ENCODE results near the gene GUCY1A2. TPM values are rescaled to one million over a fixed set of nuclear protein-coding genes. Genes with fewer than 3 reads are reported as not detected.
"Not testable (repeated sequence)": the region's sequence is repeated elsewhere in the genome, so short reads cannot be mapped to it uniquely, and the experiment has no call there.

GUCY1A2 gene
- total and polyA plus RNA-seq, 2 donors, result 0.14 to 0.94 TPM

DNA sequence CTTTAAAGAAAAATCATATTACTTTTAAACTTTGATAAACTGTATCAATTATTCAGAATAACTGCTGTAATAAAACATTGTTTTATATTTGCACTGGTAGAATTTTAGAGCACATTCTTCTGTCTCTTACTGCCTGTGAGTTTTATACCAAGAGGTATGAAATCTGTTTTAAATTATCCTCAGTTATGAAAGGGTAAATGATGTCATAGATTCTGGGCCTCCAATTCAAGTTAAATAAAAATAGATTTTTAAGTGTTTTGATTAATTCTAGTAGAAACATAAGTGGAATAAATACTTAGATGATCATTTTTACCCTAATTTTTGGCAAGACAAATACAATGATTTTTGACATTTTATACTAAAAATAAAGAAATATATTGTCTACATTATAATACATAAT lies 93.0 kb downstream of the GUCY1A2 start:
- Histone ChIP-seq H3K4me1 (ENCODE audit: control insufficient read depth in 2 of 2, insufficient read depth in 2 of 2, low read length in 2 of 2) (no peaks in the 10 kb centered on the region), H3K27me3 (ENCODE audit: control insufficient read depth in 2 of 2, insufficient read depth in 1 of 2, low read length in 1 of 2) (no peaks in the 10 kb centered on the region), H3K4me3 (ENCODE audit: low read length in 2 of 2) (no peak overlapping the region), H3K27ac (ENCODE audit: low read depth in 1 of 2, low read length in 1 of 2) (no peak overlapping the region), H3K36me3 (ENCODE audit: control insufficient read depth in 2 of 2, insufficient read depth in 2 of 2, low read length in 1 of 2) (no peaks in the 10 kb centered on the region), H3K9me3 (ENCODE audit: control insufficient read depth in 2 of 2, insufficient read depth in 1 of 2, low read length in 1 of 2) (no peaks in the 10 kb centered on the region)
- no peak for DNase-seq (ENCODE audit: low read depth in 6 of 9, low spot score in 9 of 9)

DNA sequence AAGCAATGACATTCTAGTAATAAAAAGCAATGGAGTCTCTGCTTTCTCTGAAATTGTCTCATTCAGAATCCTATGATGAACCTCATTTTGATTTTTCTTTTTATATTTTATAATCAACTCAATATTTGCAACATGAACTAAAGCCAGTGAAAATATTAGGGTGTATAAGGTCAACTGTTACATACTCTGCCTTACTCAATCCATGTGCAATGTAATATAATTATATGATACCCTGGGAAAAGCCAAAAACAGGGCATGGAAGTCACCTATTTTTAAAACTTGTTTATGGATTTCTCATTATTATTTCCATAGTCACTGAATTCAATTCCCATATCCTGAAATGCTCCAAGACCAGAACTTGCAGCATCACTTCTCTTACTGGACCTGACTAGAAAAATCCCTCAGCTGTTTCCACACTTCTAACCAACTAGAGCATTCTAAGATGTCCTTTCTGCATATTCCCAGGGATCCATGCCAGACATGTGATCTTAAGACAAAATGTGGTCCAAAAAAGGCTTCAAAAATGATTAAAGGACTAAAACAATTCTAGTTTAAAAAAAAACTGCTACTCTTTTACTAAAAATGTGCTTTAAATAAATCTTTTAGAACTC lies 97.3 kb downstream of the GUCY1A2 start:
- H3K36me3 ChIP-seq (ENCODE audit: control insufficient read depth in 2 of 2, insufficient read depth in 2 of 2, low read length in 1 of 2), result no peaks in the 10 kb centered on the region
- no peaks in the 10 kb centered on the region for H3K4me1 ChIP-seq (ENCODE audit: control insufficient read depth in 2 of 2, insufficient read depth in 2 of 2, low read length in 2 of 2)
- no peak overlapping the region for H3K4me3 ChIP-seq (ENCODE audit: low read length in 2 of 2)
- no peaks in the 10 kb centered on the region for H3K9me3 ChIP-seq (ENCODE audit: control insufficient read depth in 2 of 2, insufficient read depth in 1 of 2, low read length in 1 of 2)
- no peak for DNase-seq (ENCODE audit: low read depth in 6 of 9, low spot score in 9 of 9)
- no peak overlapping the region for H3K27ac ChIP-seq (ENCODE audit: low read depth in 1 of 2, low read length in 1 of 2)
- H3K27me3 ChIP-seq (ENCODE audit: control insufficient read depth in 2 of 2, insufficient read depth in 1 of 2, low read length in 1 of 2), result no peaks in the 10 kb centered on the region

DNA sequence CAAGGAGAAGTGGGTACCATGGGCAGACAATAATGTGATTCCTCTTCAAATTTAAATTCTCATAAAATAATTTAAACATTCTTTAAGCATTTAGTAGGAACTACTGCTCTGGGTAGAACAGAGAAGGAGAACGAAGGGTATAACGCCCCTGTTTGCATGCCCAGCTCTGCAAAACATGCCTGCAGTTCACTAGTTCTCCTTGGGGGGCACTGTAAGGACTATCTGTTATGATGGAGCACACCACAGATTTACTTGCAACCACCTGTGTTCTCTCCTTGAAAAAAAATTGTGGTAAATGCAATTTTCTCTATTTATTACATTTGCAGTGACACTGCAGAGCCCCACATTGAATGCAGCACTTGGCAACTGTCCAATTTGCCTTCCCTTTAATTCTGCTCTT lies 100.3 kb downstream of the GUCY1A2 start:
- no peaks in the 10 kb centered on the region for H3K4me1 ChIP-seq (ENCODE audit: control insufficient read depth in 2 of 2, insufficient read depth in 2 of 2, low read length in 2 of 2)
- H3K27me3 ChIP-seq (ENCODE audit: control insufficient read depth in 2 of 2, insufficient read depth in 1 of 2, low read length in 1 of 2), result no peaks in the 10 kb centered on the region
- H3K9me3 ChIP-seq (ENCODE audit: control insufficient read depth in 2 of 2, insufficient read depth in 1 of 2, low read length in 1 of 2), result no peaks in the 10 kb centered on the region
- no peak overlapping the region for H3K27ac ChIP-seq (ENCODE audit: low read depth in 1 of 2, low read length in 1 of 2)
- no peaks in the 10 kb centered on the region for H3K36me3 ChIP-seq (ENCODE audit: control insufficient read depth in 2 of 2, insufficient read depth in 2 of 2, low read length in 1 of 2)
- WGBS, result 87% methylated on average over 2 of the region's 2 CpGs
- H3K4me3 ChIP-seq (ENCODE audit: low read length in 2 of 2), result no peak overlapping the region
- DNase-seq (ENCODE audit: low read depth in 6 of 9, low spot score in 9 of 9), result no peak

DNA sequence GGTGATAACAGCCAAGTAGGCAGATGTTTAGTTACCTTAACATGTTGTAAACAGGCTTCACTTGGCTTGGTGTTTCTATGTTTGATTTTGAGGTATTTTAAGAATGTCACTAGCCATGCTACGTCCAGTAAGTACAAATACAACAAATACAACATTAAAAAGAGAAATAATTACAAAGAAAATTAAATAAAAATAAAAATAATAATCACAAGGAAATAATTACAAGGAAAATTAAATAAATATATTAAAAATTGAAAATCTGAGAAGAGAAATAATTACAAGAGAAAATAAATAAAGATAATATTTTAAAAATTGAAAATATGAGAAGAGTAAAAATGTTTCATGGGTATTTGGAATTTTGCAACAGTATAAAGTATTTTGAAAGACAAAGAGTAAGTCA lies 103.9 kb downstream of the GUCY1A2 start:
- Histone ChIP-seq H3K27ac (ENCODE audit: low read depth in 1 of 2, low read length in 1 of 2) (no peak overlapping the region), H3K36me3 (ENCODE audit: control insufficient read depth in 2 of 2, insufficient read depth in 2 of 2, low read length in 1 of 2) (no peaks in the 10 kb centered on the region), H3K4me1 (ENCODE audit: control insufficient read depth in 2 of 2, insufficient read depth in 2 of 2, low read length in 2 of 2) (no peaks in the 10 kb centered on the region), H3K9me3 (ENCODE audit: control insufficient read depth in 2 of 2, insufficient read depth in 1 of 2, low read length in 1 of 2) (no peaks in the 10 kb centered on the region), H3K4me3 (ENCODE audit: low read length in 2 of 2) (no peak overlapping the region), H3K27me3 (ENCODE audit: control insufficient read depth in 2 of 2, insufficient read depth in 1 of 2, low read length in 1 of 2) (no peaks in the 10 kb centered on the region)
- 48% methylated on average over 1 of the region's 1 CpG for WGBS
- DNase-seq (ENCODE audit: low read depth in 6 of 9, low spot score in 9 of 9), result no peak

DNA sequence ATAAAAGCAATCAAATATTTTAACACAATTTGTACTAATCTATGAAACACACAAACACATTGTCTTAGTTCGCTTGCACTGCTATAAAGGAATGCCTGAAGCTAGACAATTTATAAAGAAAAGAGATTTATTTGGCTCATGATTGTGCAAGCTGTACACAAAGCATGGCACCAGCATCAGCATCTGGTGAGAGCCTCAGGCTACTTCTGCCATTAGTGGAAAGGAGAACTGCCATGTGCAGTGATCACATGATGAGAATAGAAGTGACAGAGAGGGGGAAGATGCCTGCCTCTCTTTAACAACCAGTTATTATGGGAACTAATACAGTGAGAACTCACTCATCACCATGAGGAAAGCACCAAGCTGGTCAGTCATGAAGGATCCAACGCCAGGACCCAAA lies 105.1 kb downstream of the GUCY1A2 start:
- Histone ChIP-seq H3K4me1 (ENCODE audit: control insufficient read depth in 2 of 2, insufficient read depth in 2 of 2, low read length in 2 of 2) (no peaks in the 10 kb centered on the region), H3K9me3 (ENCODE audit: control insufficient read depth in 2 of 2, insufficient read depth in 1 of 2, low read length in 1 of 2) (no peaks in the 10 kb centered on the region), H3K27ac (ENCODE audit: low read depth in 1 of 2, low read length in 1 of 2) (no peak overlapping the region), H3K4me3 (ENCODE audit: low read length in 2 of 2) (no peak overlapping the region), H3K27me3 (ENCODE audit: control insufficient read depth in 2 of 2, insufficient read depth in 1 of 2, low read length in 1 of 2) (no peaks in the 10 kb centered on the region), H3K36me3 (ENCODE audit: control insufficient read depth in 2 of 2, insufficient read depth in 2 of 2, low read length in 1 of 2) (no peaks in the 10 kb centered on the region)
- no peak for DNase-seq (ENCODE audit: low read depth in 6 of 9, low spot score in 9 of 9)
- WGBS, result 91% methylated on average over 2 of the region's 2 CpGs

DNA sequence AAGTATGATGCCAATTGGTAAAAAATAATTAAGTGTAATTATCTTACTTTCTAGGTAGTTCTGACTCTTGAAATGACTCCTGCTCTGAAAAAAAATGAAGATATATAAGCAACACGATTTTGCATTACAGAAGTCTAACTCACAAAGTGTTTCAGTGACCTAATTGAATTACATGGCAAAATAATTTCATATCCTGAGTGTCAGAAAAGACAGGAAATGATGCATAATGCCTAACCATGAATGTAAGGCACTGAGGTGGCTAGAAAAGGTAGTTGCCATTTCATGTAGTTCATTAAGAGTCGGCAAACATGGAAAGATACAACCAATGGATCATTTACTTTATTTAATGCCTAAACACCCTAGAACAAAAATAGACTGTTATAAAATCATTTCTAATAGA lies 113.5 kb downstream of the GUCY1A2 start:
- Histone ChIP-seq H3K4me1 (ENCODE audit: control insufficient read depth in 2 of 2, insufficient read depth in 2 of 2, low read length in 2 of 2) (no peaks in the 10 kb centered on the region), H3K9me3 (ENCODE audit: control insufficient read depth in 2 of 2, insufficient read depth in 1 of 2, low read length in 1 of 2) (no peaks in the 10 kb centered on the region), H3K27me3 (ENCODE audit: control insufficient read depth in 2 of 2, insufficient read depth in 1 of 2, low read length in 1 of 2) (no peaks in the 10 kb centered on the region), H3K4me3 (ENCODE audit: low read length in 2 of 2) (no peak overlapping the region), H3K36me3 (ENCODE audit: control insufficient read depth in 2 of 2, insufficient read depth in 2 of 2, low read length in 1 of 2) (no peaks in the 10 kb centered on the region), H3K27ac (ENCODE audit: low read depth in 1 of 2, low read length in 1 of 2) (no peak overlapping the region)
- 0% methylated on average over 2 of the region's 2 CpGs for WGBS
- no peak for DNase-seq (ENCODE audit: low read depth in 6 of 9, low spot score in 9 of 9)

DNA sequence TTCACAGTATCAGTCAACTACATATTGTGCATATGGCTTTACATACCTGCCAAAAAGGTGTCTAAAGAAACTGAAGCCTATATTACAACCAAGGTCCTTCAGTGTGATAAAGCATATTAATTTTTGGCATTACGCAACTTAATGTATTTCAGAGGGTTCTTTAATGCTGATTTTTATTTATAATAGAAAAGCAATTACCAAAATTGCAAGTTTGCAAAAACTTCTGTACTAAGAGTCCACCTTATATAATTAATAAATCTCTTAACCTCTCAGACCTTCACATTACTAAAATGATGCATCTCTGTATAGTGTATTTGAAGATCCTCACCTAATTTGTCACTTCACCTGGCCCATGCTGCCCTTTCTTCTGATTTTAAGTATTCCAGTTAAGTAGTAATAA lies 128.6 kb downstream of the GUCY1A2 start:
- no peak overlapping the region for H3K27ac ChIP-seq (ENCODE audit: low read depth in 1 of 2, low read length in 1 of 2)

DNA sequence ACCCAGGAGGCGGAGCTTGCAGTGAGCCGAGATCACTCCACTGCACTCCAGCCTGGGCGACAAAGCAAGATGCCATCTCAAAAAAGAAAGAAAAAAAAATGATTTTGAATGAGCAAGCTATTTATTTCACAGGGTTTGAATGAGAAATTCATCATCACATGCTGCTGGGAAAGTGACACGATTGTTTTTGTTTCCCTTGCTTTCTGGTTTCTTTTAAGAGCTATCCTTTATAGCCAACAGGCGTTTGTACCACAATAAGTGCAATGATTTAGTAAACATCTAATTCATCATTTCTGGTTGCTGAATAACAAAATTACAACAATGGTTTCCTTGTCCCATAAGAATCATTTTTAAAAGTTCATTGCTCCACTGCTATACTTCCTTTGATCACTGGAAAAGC lies 129.9 kb downstream of the GUCY1A2 start:
- 93% methylated on average over 5 of the region's 5 CpGs for WGBS
- no peaks in the 10 kb centered on the region for H3K27me3 ChIP-seq (ENCODE audit: control insufficient read depth in 2 of 2, insufficient read depth in 1 of 2, low read length in 1 of 2)
- H3K4me3 ChIP-seq (ENCODE audit: low read length in 2 of 2), result no peak overlapping the region
- H3K27ac ChIP-seq (ENCODE audit: low read depth in 1 of 2, low read length in 1 of 2), result no peak overlapping the region
- DNase-seq (ENCODE audit: low read depth in 6 of 9, low spot score in 9 of 9), result no peak
- no peaks in the 10 kb centered on the region for H3K36me3 ChIP-seq (ENCODE audit: control insufficient read depth in 2 of 2, insufficient read depth in 2 of 2, low read length in 1 of 2)
- no peaks in the 10 kb centered on the region for H3K9me3 ChIP-seq (ENCODE audit: control insufficient read depth in 2 of 2, insufficient read depth in 1 of 2, low read length in 1 of 2)
- H3K4me1 ChIP-seq (ENCODE audit: control insufficient read depth in 2 of 2, insufficient read depth in 2 of 2, low read length in 2 of 2), result no peaks in the 10 kb centered on the region

More for the DNA sequence above, 128.6 kb downstream of the GUCY1A2 start:
- 96% methylated on average over 1 of the region's 1 CpG for WGBS
- Histone ChIP-seq H3K9me3 (ENCODE audit: control insufficient read depth in 2 of 2, insufficient read depth in 1 of 2, low read length in 1 of 2) (no peaks in the 10 kb centered on the region), H3K36me3 (ENCODE audit: control insufficient read depth in 2 of 2, insufficient read depth in 2 of 2, low read length in 1 of 2) (no peaks in the 10 kb centered on the region), H3K27me3 (ENCODE audit: control insufficient read depth in 2 of 2, insufficient read depth in 1 of 2, low read length in 1 of 2) (no peaks in the 10 kb centered on the region), H3K4me1 (ENCODE audit: control insufficient read depth in 2 of 2, insufficient read depth in 2 of 2, low read length in 2 of 2) (no peaks in the 10 kb centered on the region), H3K4me3 (ENCODE audit: low read length in 2 of 2) (no peak overlapping the region)
- DNase-seq (ENCODE audit: low read depth in 6 of 9, low spot score in 9 of 9), result no peak

DNA sequence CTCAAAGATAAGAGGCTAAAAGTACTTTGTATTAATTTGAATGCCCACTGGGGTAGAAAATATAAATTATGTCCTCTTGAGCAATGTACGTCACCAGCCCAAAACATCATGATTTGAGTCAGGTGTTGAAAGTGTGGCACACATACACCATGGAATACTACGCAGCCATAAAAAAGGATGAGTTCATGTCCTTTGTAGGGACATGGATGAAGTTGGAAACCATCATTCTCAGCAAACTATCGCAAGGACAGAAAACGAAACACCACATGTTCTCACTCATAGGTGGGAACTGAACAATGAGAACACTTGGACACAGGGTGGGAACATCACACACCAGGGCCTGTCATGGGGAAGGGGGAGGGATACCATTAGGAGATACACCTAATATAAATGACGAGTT lies 134.6 kb downstream of the GUCY1A2 start:
- not testable (repeated sequence) for H3K27me3 ChIP-seq (ENCODE audit: control insufficient read depth in 2 of 2, insufficient read depth in 1 of 2, low read length in 1 of 2); H3K27ac ChIP-seq (ENCODE audit: low read depth in 1 of 2, low read length in 1 of 2); H3K36me3 ChIP-seq (ENCODE audit: control insufficient read depth in 2 of 2, insufficient read depth in 2 of 2, low read length in 1 of 2); H3K4me3 ChIP-seq (ENCODE audit: low read length in 2 of 2); DNase-seq (ENCODE audit: low read depth in 6 of 9, low spot score in 9 of 9); H3K4me1 ChIP-seq (ENCODE audit: control insufficient read depth in 2 of 2, insufficient read depth in 2 of 2, low read length in 2 of 2); H3K9me3 ChIP-seq (ENCODE audit: control insufficient read depth in 2 of 2, insufficient read depth in 1 of 2, low read length in 1 of 2)
- WGBS, result 95% methylated on average over 5 of the region's 5 CpGs

All from thymus (tissue), 11 donors.